Left ventricle myocardium superior (tissue), 1 donor: ENCODE measurements around the gene MS4A8. TPM values are rescaled to one million over a fixed set of nuclear protein-coding genes. Genes with fewer than 3 reads are reported as not detected.
"Not testable (repeated sequence)": the region's sequence is repeated elsewhere in the genome, so short reads cannot be mapped to it uniquely, and the experiment has no call there.

Experiments
- ATAC-seq: fragments of 200-7000 bp; cut with Tn5 transposase; one replicate; pipeline ENCODE4 v1.9.1; 2020; ENCODE audit warnings: mild to moderate bottlenecking, moderate library complexity
- DNase-seq: peaks from one replicate; pipeline ENCODE4 v3.0.0-alpha.2; 2020
- intact Hi-C: fragments of 100-400 bp; cut with micrococcal nuclease; formaldehyde crosslinking; loops from one replicate; pipeline ENCODE4 v1.11.0; 2022
- total RNA-seq: library from RNA; stranded (reverse); fragmentation: NEBNext Ultra II Directional; extraction: Animal tissue kit (Norgen Biotek cat#: 25700); gene quantifications from one replicate; pipeline ENCODE4 v1.2.1, GENCODE V29; 2021
- donor health status: DM: no; HTN: yes; CAD: no; lungs with severe emphysema.

Gene MS4A8
- total RNA-seq, 1 donor from 2014 or later = not detected

- intact Hi-C loops = no loop called here
- ATAC-seq (no peak), DNase-seq (no peak)
Measured at GRCh38 chr11:60719391-60719790, 20.0 kb downstream of the MS4A8 start.

- DNase-seq (no peak), ATAC-seq (no peak)
- intact Hi-C loops = no loop called here
Measured at GRCh38 chr11:60720460-60720859, 21.0 kb downstream of the MS4A8 start.

- no peak for ATAC-seq
- no peak for DNase-seq
- intact Hi-C loops = no loop called here
Measured at GRCh38 chr11:60724420-60724819, 25.0 kb downstream of the MS4A8 start, which contains the start of gene MS4A18. Gene MS4A18 (plus strand): TSS chr11:60724720.

- no peak for DNase-seq
- intact Hi-C loops = no loop called here
Measured at GRCh38 chr11:60725592-60725991, 26.2 kb downstream of the MS4A8 start.

GRCh38 chr11:60731586-60731985 is 32.2 kb downstream of the MS4A8 start:
- intact Hi-C loops = no loop called here

More at GRCh38 chr11:60725592-60725991, 26.2 kb downstream of the MS4A8 start:
- no peak for ATAC-seq

GRCh38 chr11:60734279-60734678 is 34.9 kb downstream of the MS4A8 start:
- DNase-seq (no peak), ATAC-seq (no peak)
- intact Hi-C loops = no loop called here

More at GRCh38 chr11:60731586-60731985, 32.2 kb downstream of the MS4A8 start:
- no peak for ATAC-seq
- DNase-seq = no peak

GRCh38 chr11:60739114-60739513 is 39.7 kb downstream of the MS4A8 start:
- intact Hi-C loops = no loop called here
- no peak for DNase-seq
- ATAC-seq = no peak

GRCh38 chr11:60740573-60740972 is 41.2 kb downstream of the MS4A8 start:
- DNase-seq (no peak), ATAC-seq (no peak)
- intact Hi-C loops = no loop called here

GRCh38 chr11:60741421-60741820 is 42.0 kb downstream of the MS4A8 start:
- ATAC-seq (no peak), DNase-seq (no peak)

GRCh38 chr11:60743058-60743457 is 43.6 kb downstream of the MS4A8 start:
- intact Hi-C loops = no loop called here
- no peak for DNase-seq
- ATAC-seq = no peak

More at GRCh38 chr11:60741421-60741820, 42.0 kb downstream of the MS4A8 start:
- intact Hi-C loops = no loop called here

GRCh38 chr11:60744114-60744513 is 44.7 kb downstream of the MS4A8 start:
- ATAC-seq = no peak
- no peak for DNase-seq
- intact Hi-C loops = no loop called here

GRCh38 chr11:60747359-60747873 is 48.0 kb downstream of the MS4A8 start:
- intact Hi-C loops = no loop called here
- no peak for DNase-seq
- ATAC-seq = no peak

GRCh38 chr11:60748225-60748624 is 48.8 kb downstream of the MS4A8 start:
- no peak for DNase-seq
- ATAC-seq = no peak
- intact Hi-C loops = no loop called here

GRCh38 chr11:60748821-60749220 is 49.4 kb downstream of the MS4A8 start:
- intact Hi-C loops = no loop called here
- DNase-seq = no peak
- no peak for ATAC-seq

GRCh38 chr11:60750911-60751310 is 51.5 kb downstream of the MS4A8 start:
- intact Hi-C loops = no loop called here
- ATAC-seq (no peak), DNase-seq (no peak)

GRCh38 chr11:60753309-60753708 is 53.9 kb downstream of the MS4A8 start:
- no peak for ATAC-seq
- DNase-seq = no peak
- intact Hi-C loops = no loop called here

- ATAC-seq = no peak
- DNase-seq = no peak
- intact Hi-C loops = no loop called here
Measured at GRCh38 chr11:60754887-60755286, 55.5 kb downstream of the MS4A8 start.

- DNase-seq = no peak
- no peak for ATAC-seq
- intact Hi-C loops = no loop called here
Measured at GRCh38 chr11:60756307-60757032, 57.1 kb downstream of the MS4A8 start, which contains the start of gene MS4A15. Gene MS4A15 (plus strand): TSS chr11:60756867. CDS start chr11:60763734, 6,867 bp downstream.

- intact Hi-C loops = no loop called here
Measured at GRCh38 chr11:60757231-60757800, 57.9 kb downstream of the MS4A8 start.

GRCh38 chr11:60758671-60759070 is 59.3 kb downstream of the MS4A8 start:
- ATAC-seq, intact Hi-C loops, DNase-seq: not testable (repeated sequence)

More at GRCh38 chr11:60757231-60757800, 57.9 kb downstream of the MS4A8 start:
- DNase-seq = no peak
- no peak for ATAC-seq
